Muscle of leg (tissue), 11 donors: ENCODE results near the gene RNF10. TPM values are rescaled to one million over a fixed set of nuclear protein-coding genes. Genes with fewer than 3 reads are reported as not detected.
"Not testable (repeated sequence)": the region's sequence is repeated elsewhere in the genome, so short reads cannot be mapped to it uniquely, and the experiment has no call there.

ENCODE experiments used
- DNase-seq: peaks from one replicate; pipeline ENCODE4 v3.0.0; 2013
- H3K27ac ChIP-seq: one replicate; pipeline ENCODE4 v1.5.1; 2013; ENCODE audit warnings: mild to moderate bottlenecking, low read length, control low read depth
- H3K27me3 ChIP-seq: one replicate; pipeline ENCODE4 v1.6.1; 2013; ENCODE audit warnings: low read length; ENCODE audit not compliant: control insufficient read depth, insufficient read depth
- H3K36me3 ChIP-seq: one replicate; pipeline ENCODE4 v1.6.1; 2013; ENCODE audit warnings: low read length; ENCODE audit not compliant: control insufficient read depth, insufficient read depth
- H3K4me1 ChIP-seq: one replicate; pipeline ENCODE4 v1.6.1; 2013; ENCODE audit warnings: low read length; ENCODE audit not compliant: control insufficient read depth, insufficient read depth
- H3K4me3 ChIP-seq: one replicate; pipeline ENCODE4 v1.5.1; 2013; ENCODE audit warnings: low read length, control low read depth
- H3K9me3 ChIP-seq: replicated peaks from 2 replicates; pipeline ENCODE4 v1.6.1; 2013; ENCODE audit warnings: low read depth, low read length; ENCODE audit not compliant: control insufficient read depth
- WGBS: methylation state at CpG from one replicate; pipeline ENCODE4 v1.1.5; 2013; ENCODE audit warnings: missing lambda C conversion rate; ENCODE audit not compliant: insufficient coverage; 5-methylcytosine and 5-hydroxymethylcytosine counted together
- polyA plus RNA-seq, 8 donors: library from polyadenylated mRNA; unstranded; fragments of 120-200 nt; gene quantifications; one replicate each; pipeline versions ENCODE4 v1.2.1 to v1.2.3, GENCODE V29; 2013; ENCODE audit warnings: inconsistent platforms in 1 of 8, low replicate concordance in 1 of 8; ENCODE audit not compliant: insufficient read length in 8 of 8, insufficient read depth in 1 of 8
- total RNA-seq: library from RNA; stranded (reverse); fragments of 120-200 nt; gene quantifications from one replicate; pipeline ENCODE4 v1.2.4, GENCODE V29; 2013

RNF10 gene
- total and polyA plus RNA-seq, 9 donors, result 80.8 to 203 (median 163) TPM

DNA sequence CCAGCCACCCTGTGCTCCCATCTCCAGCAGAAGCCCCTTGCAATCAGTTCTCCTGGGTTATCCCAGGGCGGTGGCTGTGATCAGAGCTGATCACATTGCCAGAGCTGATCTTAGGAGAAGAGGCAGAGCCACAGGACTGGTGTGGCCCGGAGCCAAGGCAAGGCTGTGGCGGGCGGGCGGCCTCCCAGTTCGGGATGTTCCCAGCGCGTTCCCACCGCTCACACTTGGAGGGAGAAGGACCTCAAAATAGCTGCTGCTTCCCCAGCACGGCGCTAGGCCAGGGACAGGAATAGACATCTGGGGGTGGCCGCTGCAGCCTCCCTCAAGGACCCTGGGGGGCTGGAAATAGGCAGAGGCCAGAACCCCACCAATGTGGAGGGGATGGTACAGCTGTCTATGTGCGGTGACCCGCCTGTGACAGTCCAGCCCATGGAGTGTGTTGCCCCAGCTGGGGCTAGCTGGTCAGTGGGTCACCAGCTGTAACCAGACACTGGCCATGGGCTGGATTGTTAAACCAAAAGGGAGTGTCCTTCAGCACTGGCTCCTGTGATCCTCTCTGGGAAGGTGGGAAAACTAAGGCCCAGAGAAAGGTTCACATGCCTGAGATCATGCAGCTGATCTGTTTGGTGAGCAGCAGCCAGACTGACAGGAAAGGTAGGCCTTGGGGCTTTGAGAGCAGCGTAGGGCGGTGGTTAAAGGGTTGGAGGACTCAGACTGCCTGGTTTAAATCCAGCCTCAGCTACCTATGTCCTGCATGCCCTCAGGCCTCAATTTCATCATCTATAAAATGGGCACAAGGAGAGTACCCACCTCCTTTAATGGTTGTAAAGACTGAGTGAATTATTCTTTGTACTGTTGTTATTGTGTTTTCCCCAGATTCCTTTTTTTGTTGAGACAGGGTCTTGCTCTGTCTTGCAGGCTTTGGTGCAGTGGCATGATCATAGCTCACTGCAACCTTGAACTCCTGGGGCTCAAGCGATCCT lies 55.1 kb downstream of the RNF10 start:
- peaks cover 21% of the 10 kb centered on the region for H3K27me3 ChIP-seq
- H3K4me1 ChIP-seq, result peaks cover 10% of the 10 kb centered on the region
- H3K36me3 ChIP-seq, result no peaks in the 10 kb centered on the region
- peak; percentile 55 for DNase-seq
- WGBS, result 51% methylated on average over 9 of the region's 17 CpGs
- H3K4me3 ChIP-seq, result no peak overlapping the region
- no peaks in the 10 kb centered on the region for H3K9me3 ChIP-seq
- H3K27ac ChIP-seq, result peak overlapping the region; percentile 42

GRCh38 chr12:120590741-120591407 lies 56.7 kb downstream of the RNF10 start:
- H3K27ac ChIP-seq, result no peak overlapping the region
- no CpG with 5 or more reads among the region's 6 CpGs for WGBS
- no peaks in the 10 kb centered on the region for H3K36me3 ChIP-seq
- H3K4me1 ChIP-seq, result peaks cover 10% of the 10 kb centered on the region
- peaks cover 4% of the 10 kb centered on the region for H3K27me3 ChIP-seq
- H3K9me3 ChIP-seq, result no peaks in the 10 kb centered on the region
- DNase-seq, result no peak
- no peak overlapping the region for H3K4me3 ChIP-seq

DNA sequence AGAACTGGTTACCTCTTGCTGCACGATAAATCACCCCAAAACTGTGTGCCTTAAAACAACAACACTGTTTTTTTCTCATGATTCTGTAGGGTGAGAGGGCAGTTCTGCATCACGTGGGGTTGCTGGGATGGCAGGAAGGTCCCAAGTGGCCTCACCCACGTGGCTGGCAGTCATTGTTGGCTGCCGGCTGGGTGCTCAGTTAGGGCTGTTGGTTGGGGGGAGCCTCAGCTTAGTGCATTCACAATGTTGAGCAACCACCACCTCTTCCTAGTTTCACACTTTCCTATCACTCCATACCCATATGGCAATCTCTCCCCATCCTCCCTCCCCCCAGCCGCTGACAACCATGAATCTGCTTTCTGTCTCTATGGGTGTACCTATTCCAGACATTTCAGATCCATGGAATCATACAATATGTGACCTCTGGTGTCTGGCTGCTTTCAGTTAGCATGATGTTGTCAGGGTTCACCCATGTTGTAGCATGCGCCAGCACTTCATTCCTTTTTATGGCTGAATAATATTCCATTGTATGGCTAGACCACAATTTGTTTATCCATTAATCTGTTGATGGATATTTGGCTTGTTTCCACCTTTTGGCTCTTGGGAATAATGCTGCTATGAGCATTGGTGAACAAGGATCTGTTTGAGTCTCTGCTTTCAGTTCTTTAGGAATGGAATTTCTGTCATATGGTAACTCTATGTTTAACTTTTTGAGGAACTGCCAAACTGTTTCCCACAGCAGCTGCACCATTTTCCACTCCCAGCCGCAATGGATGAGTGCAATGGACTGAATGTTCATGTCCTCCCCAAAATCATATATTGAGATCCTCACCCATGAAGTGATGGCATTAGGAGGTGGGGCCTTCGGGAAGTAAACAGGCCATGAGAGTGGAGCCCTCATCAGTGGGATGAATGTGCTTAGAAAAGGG lies 58.2 kb downstream of the RNF10 start:
- DNase-seq, result no peak
- H3K27ac ChIP-seq, result no peak overlapping the region
- H3K36me3 ChIP-seq, result no peaks in the 10 kb centered on the region
- H3K4me1 ChIP-seq, result peaks cover 10% of the 10 kb centered on the region
- no peak overlapping the region for H3K4me3 ChIP-seq
- 78% methylated on average over 2 of the region's 8 CpGs for WGBS
- no peaks in the 10 kb centered on the region for H3K9me3 ChIP-seq
- H3K27me3 ChIP-seq, result peaks cover 3% of the 10 kb centered on the region

DNA sequence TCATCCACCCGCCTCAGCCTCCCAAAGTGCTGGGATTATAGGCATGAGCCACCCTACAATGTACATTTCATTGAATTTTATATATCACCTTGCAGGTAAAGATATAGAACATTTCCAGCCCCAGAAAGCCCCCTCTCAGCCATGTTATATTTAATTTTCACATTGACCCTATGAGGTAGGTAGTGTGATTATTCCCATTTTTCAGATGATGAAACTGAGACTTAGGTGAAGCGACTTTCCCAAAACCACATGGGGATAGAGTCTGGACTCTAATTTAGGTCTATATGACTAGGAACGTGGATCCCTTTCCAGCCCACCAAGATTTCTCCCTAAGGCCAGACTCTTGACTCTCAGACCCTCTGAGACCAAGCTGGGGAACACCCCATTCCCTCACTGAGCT lies 62.7 kb downstream of the RNF10 start:
- H3K4me3 ChIP-seq, result no peak overlapping the region
- peaks cover 6% of the 10 kb centered on the region for H3K4me1 ChIP-seq
- DNase-seq, result no peak
- H3K9me3 ChIP-seq, result no peaks in the 10 kb centered on the region
- peaks cover 18% of the 10 kb centered on the region for H3K27me3 ChIP-seq
- no peaks in the 10 kb centered on the region for H3K36me3 ChIP-seq
- WGBS, result 60% methylated on average over 1 of the region's 3 CpGs
- no peak overlapping the region for H3K27ac ChIP-seq

DNA sequence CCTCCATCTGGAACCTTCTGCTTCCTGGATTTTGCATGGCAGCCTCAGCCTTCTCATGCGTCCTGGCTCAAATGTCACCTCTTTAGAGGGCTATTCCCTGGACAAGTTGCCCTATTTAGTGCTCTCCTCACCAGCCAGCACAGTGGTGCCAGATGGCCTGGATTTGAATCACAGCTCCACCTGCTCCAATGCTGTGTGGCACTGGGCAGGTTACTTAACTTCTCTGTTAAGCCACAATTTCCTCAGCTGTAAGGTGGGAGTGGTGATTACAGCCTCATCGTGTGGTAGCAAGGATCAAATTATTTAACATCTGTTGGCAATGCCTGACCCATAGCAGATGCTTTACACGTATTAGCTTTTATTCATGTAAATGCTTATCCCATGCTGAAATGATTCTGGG lies 63.7 kb downstream of the RNF10 start:
- no peak for DNase-seq
- Histone ChIP-seq H3K36me3 (no peaks in the 10 kb centered on the region), H3K9me3 (no peaks in the 10 kb centered on the region), H3K4me1 (peaks cover 6% of the 10 kb centered on the region), H3K4me3 (no peak overlapping the region), H3K27me3 (peaks cover 20% of the 10 kb centered on the region), H3K27ac (no peak overlapping the region)
- WGBS, result 64% methylated on average over 1 of the region's 3 CpGs

- no peak overlapping the region for H3K27ac ChIP-seq
- peaks cover 6% of the 10 kb centered on the region for H3K4me1 ChIP-seq
- WGBS, result 47% methylated on average over 7 of the region's 13 CpGs
- H3K27me3 ChIP-seq, result peaks cover 20% of the 10 kb centered on the region
- no peaks in the 10 kb centered on the region for H3K9me3 ChIP-seq
- H3K4me3 ChIP-seq, result no peak overlapping the region
- H3K36me3 ChIP-seq, result no peaks in the 10 kb centered on the region
- DNase-seq, result no peak
These were observed 64.7 kb downstream of the RNF10 start for GRCh38 chr12:120598674-120599463.

DNA sequence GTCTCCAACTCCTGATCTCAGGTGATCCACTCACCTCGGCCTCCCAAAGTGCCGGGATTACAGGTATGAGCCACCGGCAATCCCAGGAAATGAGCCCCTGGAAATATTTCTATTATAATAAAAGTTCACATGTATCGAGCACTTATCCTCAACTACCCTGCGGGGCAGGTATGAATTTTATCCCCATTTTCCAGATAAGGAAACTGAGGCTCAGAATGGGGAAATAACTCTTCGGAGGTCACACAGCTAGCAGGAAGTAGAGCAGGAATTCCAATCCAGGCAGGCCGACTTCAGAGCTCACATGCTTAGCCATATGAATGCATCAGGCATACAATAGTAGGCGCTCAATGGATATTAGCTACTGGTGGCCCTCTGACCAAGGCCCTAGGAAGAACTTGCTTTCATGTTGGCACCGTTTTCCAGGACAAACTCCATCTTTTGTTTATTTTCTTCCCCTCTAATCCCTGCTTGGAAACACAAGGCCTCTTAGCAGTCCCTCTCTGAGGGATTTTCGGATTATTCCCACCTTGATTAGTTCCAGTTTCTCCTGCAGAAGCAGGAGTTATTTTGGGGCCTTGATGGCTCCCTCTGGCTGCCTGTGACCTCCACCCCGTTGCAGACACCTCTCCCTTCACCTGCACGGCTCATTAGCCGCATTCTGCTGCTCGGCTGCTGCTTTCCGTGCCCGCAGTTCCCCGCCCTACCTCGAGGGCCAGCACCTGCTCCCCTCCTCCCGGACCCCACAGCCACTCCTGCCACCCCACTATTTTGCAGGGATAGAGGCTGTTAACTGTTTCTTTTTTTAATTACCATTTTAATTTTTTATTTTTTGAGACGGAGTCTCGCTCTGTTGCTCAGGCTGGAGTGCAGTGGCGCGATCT lies 65.8 kb downstream of the RNF10 start:
- Histone ChIP-seq H3K27ac (no peak overlapping the region), H3K4me1 (peaks cover 6% of the 10 kb centered on the region), H3K4me3 (no peak overlapping the region), H3K27me3 (peaks cover 20% of the 10 kb centered on the region), H3K9me3 (no peaks in the 10 kb centered on the region), H3K36me3 (no peaks in the 10 kb centered on the region)
- DNase-seq, result no peak
- 51% methylated on average over 13 of the region's 23 CpGs for whole genome bisulfite sequencing

- not testable (repeated sequence) for H3K4me1 ChIP-seq, H3K9me3 ChIP-seq
These were observed 68.3 kb downstream of the RNF10 start for GRCh38 chr12:120602416-120602815.

More at GRCh38 chr12:120602416-120602815, 68.3 kb downstream of the RNF10 start:
- WGBS, result no CpG with 5 or more reads among the region's 5 CpGs
- not testable (repeated sequence) for H3K36me3 ChIP-seq, H3K4me3 ChIP-seq, DNase-seq, H3K27ac ChIP-seq
- H3K27me3 ChIP-seq, result peaks cover 17% of the 10 kb centered on the region
